GM10266 (cell line): Measurements from ENCODE around the gene KRT79.

Source experiments
- DNase-seq: peaks from one replicate; pipeline ENCODE4 v3.0.0; 2012; ENCODE audit errors: extremely low spot score
- CTCF ChIP-seq: IDR thresholded peaks from 2 replicates; pipeline ENCODE4 v1.5.1; 2012; ENCODE audit warnings: mild to moderate bottlenecking, low read depth; ENCODE audit not compliant: control insufficient read depth, insufficient read depth; ENCODE audit errors: missing control alignments

The KRT79 gene

GRCh38 chr12:52807544-52808470 lies 26.3 kb downstream of the KRT79 start:
- TF ChIP-seq CTCF, result no peak
- no peak for DNase-seq

- no peak for DNase-seq
- no peak for TF ChIP-seq CTCF
Measured at GRCh38 chr12:52806821-52807543, 27.1 kb downstream of the KRT79 start.

- TF ChIP-seq CTCF, result no peak
- no peak for DNase-seq
Measured at GRCh38 chr12:52806169-52806811, 27.8 kb downstream of the KRT79 start.

- TF ChIP-seq CTCF, result no peak
Measured at GRCh38 chr12:52805739-52806138, 28.4 kb downstream of the KRT79 start.

GRCh38 chr12:52805000-52805399 lies 29.1 kb downstream of the KRT79 start:
- TF ChIP-seq CTCF, result no peak
- no peak for DNase-seq

More at GRCh38 chr12:52805739-52806138, 28.4 kb downstream of the KRT79 start:
- no peak for DNase-seq

- no peak for DNase-seq
- TF ChIP-seq CTCF, result no peak
Measured at GRCh38 chr12:52802442-52802841, 31.7 kb downstream of the KRT79 start.
